ENCODE measurements around the gene SLCO2B1.

The SLCO2B1 gene

DNA sequence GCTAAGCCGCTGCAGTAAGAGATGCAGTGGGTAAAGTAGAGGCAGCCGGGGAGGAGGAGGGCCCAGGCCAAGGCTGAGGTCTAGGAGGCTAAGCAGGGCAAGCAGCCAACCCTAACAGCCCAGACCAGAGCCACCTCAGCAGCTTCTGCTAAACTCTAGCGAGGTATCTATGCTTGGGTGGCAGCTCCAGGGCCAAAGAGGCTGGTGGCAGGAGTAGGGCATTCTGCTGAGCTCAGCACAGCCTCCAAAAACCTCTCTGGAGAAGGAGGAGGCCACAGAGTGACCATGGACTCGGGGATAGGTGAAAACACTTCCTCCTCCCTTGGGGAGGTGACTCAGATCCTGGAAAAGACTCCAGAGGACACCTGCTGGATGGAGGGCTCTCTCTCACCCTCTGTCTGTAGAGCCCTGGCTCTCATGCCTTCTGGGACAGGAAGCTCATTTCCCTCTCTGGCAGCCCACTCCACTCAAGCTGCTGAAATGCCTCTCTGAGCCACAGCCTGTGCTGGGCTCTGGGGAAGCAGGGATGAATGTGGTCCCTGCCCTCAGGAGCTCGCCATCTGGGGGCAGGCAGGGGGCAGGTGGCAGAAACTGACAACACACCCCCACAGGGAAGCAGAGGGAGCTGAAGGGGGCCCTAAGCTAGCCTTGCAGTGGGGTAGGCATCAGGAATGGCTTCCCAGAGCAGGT lies 73.2 kb downstream of the SLCO2B1 start:
- no peak for DNase-seq (ENCODE audit: low read depth)

- DNase-seq (ENCODE audit: low read depth): no peak
These were observed 74.9 kb downstream of the SLCO2B1 start for GRCh38 chr11:75225794-75226193.

DNA sequence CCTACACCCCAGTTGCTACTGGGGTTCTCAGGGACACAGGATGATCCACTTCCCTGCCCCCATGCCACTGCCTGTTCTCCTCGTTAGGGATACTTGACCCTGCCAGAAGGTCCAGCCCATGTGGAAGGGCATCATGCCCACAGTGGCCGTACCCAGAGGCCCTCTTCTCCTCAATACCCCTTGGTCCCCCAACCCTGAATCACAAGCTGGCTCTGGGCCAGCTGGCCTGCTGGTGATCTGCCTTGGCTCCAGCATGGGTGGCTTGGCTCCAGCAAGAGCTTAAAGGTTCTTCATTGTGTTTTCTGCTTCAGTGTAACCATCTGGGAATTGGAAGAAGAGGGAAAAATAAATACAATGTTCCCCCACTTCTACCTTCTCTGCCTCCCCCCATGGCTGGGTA lies 78.6 kb downstream of the SLCO2B1 start:
- DNase-seq (ENCODE audit: low read depth): no peak

- DNase-seq (ENCODE audit: low read depth): no peak
These were observed 79.7 kb downstream of the SLCO2B1 start for GRCh38 chr11:75230621-75231020.

GRCh38 chr11:75233754-75234172 lies 82.9 kb downstream of the SLCO2B1 start:
- DNase-seq (ENCODE audit: low read depth): peak; percentile 38

DNA sequence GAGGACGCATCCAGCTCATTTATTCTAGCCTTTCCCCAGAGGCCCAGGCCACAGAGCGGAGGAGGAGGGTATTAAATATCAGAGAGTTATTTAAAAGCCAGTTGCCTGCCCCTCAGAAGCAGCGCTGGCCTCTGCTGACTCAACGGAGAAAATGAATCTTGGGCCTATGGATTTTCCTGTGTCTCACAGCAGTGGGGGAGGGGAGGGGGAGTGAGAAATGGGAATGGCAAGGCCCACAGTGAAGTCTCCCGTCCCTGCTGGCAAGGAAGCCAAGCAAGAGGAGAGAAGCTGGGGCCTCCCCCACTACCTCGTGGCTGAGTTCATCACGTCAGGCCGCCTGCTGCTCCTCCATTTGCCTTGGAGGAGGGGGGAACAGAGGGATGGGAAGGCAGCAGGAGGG lies 85.2 kb downstream of the SLCO2B1 start:
- DNase-seq (ENCODE audit: low read depth): no peak

DNA sequence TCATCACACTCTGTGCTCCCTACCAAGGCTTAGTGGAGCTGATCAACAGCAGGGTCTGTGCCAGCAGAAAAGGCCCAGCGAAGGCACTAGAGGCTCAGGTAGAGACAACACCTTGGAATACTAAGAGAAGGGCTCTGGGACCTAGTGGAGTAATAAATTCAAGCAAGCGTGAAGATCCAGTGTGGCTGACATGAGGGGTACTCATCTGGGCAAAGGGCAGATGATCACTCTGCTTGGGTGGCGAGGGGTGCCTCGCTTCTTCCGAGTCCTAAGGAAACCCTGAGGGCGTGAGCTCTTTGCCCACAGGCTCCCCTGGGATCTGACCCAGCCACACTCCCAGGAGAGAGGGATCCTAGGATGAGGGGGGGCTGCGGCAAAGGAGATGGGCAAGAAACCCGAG lies 86.1 kb downstream of the SLCO2B1 start:
- DNase-seq (ENCODE audit: low read depth): no peak

DNA sequence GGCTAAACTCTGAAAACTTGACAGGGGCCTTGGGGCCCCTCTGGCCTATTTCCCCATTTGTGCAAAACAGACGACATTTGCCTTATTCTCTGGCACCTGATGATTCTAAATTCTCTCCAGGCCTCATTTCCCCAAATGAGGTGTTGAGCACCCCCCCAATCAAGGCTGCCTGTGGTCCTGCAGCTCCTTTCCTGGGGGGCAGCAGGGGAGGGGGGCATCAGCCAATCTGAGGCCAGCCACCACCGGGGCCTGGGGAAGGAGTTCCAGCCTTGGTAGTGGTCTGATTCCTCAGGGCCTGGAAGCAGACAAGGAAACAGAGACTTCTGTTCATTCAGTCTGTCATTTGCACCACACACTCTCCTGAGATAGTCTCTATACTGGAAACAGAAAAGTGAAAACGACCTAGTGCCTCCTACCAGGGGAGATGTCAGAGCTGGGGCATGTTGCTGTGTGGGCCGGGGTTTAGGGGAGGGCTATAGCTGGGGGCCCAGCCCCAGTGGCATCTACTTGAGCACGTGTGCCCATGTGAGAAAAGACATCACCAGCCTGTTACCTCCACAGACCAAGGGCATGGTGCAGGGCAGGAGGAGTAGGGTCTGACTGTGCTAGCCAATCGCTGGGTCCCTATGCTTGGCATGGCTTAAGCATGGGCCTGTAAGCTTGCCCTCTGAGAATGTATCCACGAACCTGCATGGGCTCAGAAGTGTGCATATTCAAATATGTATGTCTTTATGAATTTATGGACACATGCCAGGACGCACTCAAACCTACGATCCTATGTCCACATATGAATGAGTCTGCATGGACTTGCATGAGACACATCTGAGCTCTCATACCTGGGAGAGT lies 87.9 kb downstream of the SLCO2B1 start:
- DNase-seq (ENCODE audit: low read depth): no peak

GRCh38 chr11:75239531-75240290 lies 88.8 kb downstream of the SLCO2B1 start:
- DNase-seq (ENCODE audit: low read depth): no peak

DNA sequence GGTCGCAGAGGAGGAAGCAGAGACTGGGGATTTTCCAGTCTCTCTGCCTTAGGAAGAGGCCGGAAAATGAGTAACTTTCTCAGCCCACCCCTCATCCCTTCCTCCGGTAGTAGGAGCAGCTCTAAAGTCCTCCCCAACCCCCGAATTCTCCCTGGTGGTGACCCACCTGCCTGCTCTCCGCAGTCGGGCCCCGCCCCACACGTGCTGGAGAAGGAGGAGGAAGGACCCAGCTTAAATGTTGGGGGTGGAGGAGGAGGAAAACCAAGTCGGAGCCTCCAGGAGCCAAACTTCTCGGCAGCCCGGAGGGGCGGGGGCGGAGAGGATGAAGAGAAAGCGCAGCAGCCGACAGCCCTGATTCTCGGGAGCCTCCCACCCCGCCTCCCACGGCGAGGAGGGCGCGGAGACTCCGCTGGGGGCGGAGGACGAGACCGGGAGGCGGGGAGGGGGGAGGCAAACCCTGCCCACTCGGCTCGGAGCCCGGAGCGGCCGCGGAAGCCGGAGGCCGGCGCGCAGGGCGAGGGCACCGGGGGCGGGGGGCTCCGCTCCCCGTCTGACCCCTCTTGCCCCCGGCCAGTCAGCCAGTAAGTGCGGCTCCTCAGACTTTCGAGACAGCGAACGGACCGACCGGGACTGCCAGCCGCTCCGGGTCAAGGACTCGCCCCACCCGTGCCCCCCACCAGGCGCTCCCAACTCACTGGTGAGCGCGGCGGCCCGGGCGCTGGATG lies 89.6 kb downstream of the SLCO2B1 start, which contains the start of gene TPBGL:
TSS of gene TPBGL (plus strand) at position 464 of the 725 bp plus-strand sequence. CDS start 276 bp downstream, outside the sequence.
- no peak for DNase-seq (ENCODE audit: low read depth)

- peak; percentile 64 for DNase-seq (ENCODE audit: low read depth)
These were observed 90.4 kb downstream of the SLCO2B1 start for GRCh38 chr11:75241036-75241905.

DNA sequence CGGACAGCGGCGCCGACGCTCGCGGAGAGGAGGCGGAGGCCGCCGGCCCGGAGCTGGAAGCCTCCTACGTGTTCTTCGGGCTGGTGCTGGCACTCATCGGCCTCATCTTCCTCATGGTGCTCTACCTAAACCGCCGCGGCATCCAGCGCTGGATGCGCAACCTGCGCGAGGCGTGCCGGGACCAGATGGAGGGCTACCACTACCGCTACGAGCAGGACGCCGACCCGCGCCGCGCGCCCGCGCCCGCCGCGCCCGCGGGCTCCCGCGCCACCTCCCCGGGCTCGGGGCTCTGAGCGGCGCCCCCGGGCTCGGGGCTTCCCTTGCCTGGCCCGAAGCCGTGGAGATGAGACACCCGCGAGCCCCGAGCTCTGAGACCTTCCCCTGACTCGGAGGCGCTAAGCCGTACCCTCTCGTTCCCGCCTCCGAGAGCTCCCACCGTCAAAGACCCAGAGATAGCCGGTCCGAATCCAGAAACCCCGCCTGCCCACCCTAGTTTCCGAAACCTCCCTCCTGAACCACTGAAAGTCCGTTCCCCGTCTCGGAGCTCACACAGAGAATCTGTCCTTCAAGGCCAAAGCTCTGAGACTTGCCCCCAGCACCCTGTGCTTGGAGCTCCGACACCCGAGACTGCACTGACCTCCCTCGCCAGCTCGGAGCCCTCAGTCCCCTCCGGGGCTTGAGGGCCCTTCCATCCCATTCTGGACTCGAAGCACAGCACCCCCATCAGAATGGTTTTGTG lies 91.2 kb downstream of the SLCO2B1 start:
- no peak for DNase-seq (ENCODE audit: low read depth)

GRCh38 chr11:75242722-75243600 lies 92.1 kb downstream of the SLCO2B1 start:
- no peak for DNase-seq (ENCODE audit: low read depth)

- DNase-seq (ENCODE audit: low read depth): no peak
These were observed 93.3 kb downstream of the SLCO2B1 start for GRCh38 chr11:75244052-75244814.

DNA sequence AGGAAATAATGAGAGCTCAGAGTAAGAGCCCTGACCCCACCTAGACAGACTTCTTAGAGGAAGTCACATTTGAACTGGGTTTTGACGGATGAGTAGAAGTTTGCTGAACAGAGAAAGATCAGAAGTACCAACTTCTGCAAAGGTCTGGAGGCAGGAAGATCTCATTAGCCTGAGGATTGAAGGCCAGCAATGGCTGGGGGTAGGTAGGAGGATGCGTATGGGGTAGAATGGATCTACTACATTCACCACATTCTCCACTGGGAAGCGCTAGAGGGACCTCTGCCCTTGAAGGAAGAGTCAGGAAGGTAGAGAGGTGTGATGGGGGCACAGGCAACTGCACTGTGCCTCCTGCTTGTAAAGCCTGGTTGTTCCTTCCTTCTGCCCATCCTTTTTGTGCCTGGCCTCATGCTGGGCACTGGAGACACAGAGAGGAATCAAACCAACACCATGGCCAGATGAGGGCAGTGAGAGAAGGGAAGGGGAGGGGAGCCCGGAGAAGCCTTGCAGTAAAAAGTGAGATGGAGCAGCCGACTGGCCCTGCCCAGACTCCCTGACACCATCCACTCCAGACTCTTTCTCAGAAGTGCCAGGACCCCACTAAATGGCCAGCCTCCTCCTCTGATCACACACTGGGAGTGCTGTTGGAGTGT lies 94.6 kb downstream of the SLCO2B1 start:
- DNase-seq (ENCODE audit: low read depth): no peak

DNA sequence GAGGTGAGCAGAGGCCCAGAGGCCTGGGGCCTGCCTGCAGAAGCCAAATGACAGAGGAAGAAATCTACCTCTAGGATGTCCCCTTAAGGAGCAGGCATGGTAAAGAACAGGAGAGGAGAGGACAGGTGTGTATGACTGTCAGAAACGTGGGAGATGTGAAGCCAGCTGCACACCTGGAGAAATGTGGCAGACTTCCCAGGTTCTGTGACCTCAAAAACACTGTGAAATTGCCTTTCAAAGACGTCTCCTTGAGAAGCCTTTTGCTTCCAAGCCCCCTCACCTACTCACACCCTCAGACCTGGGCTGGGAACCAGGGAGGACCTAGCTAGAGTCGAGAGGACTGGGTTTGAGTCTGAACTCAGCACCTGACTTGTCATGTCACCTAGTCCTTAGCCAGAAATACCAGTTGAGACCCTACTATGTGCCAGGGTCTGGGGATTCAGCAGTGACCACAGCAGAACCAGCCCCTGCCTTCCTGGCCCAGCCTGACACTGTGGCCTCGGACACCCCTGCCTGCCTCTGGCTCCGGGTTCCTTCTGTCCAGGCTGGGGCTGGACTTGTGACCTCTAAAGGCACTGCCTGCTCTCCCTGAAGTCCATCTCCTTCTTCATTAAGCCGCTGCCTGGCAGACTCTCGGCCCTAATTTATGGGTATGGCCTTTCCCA lies 95.2 kb downstream of the SLCO2B1 start:
- no peak for DNase-seq (ENCODE audit: low read depth)

DNA sequence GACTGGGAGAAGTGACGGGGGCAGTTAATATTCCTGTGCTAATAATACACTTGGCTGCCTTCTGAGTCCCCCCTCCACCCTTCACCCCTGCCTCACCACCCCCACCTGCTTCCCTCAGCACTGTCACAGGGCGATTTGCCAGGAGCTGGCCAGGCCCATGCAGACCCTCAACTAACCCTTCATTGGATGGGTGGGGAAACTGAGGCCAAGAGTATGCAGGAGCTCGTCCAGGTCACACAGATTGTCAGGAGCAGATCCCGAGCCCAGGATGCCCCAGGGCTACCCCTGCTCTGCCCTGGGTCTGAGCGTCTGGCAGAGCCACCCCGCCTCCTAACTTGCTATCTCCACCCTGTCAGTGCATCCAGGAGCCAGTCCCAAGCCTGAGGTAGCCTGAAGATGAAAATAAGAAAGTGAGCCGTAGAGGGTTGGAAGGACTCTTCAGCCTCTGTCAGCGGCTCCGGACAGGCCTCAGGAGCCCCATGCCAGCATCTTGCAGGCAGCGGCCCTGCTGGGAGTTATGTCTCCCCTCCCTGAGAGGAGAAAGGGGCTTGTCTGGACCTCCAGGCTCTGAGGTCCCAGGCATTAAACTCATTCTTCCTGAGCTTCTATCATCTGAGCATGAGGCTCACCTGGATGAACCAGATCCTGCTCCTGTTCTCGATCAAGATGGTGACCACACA lies 95.9 kb downstream of the SLCO2B1 start:
- DNase-seq (ENCODE audit: low read depth): no peak

Data from stromal cell of bone marrow (primary cell).